ENCODE data around the gene KRTAP24-1. TPM values are rescaled to one million over a fixed set of nuclear protein-coding genes. Genes with fewer than 3 reads are reported as not detected.

KRTAP24-1 gene
- total RNA-seq, 1 experiment from 2014 or later, result not detected

- Histone ChIP-seq H3F3A (ENCODE audit: insufficient read depth, low read depth) (no peaks in the 10 kb centered on the region), H3K27ac (no peak overlapping the region), H3K4me2 (no peak overlapping the region), H2AFZ (no peak overlapping the region), H3K79me2 (ENCODE audit: low read depth) (no peaks in the 10 kb centered on the region), H3K9me2 (ENCODE audit: insufficient read depth) (no peaks in the 10 kb centered on the region), H3K27me3 (ENCODE audit: insufficient read depth, low read depth) (no peaks in the 10 kb centered on the region), H4K20me1 (ENCODE audit: insufficient read depth) (no peaks in the 10 kb centered on the region), H3K4me1 (replicated peaks; ENCODE audit: insufficient read depth) (no peaks in the 10 kb centered on the region), H3K36me3 (ENCODE audit: low read depth) (no peaks in the 10 kb centered on the region), H3K4me3 (no peak overlapping the region), H3K9me3 (ENCODE audit: insufficient read depth, low read depth) (no peaks in the 10 kb centered on the region)
- POLR2A ChIA-PET (ENCODE audit: unreplicated experiment), result no interaction called here
- BruUV-seq (replicated peaks), result no TSS peak
- intact Hi-C loops (cut with micrococcal nuclease; ENCODE audit: unreplicated experiment), result no loop called here
- CTCF ChIA-PET, result no interaction called here
- no peak for DNase-seq
- TF ChIP-seq EZH2 (IDR thresholded peaks at IDR 0.05; ENCODE audit: low read depth), result no peak
- TF ChIP-seq CTCF (conservative IDR thresholded peaks at IDR 0.05), result no peak
These were observed 31.0 kb downstream of the KRTAP24-1 start for GRCh38 chr21:30251781-30252180.

GRCh38 chr21:30249936-30250335 is 32.8 kb downstream of the KRTAP24-1 start:
- ChIA-PET CTCF (no interaction called here), POLR2A (ENCODE audit: unreplicated experiment) (no interaction called here)
- Histone ChIP-seq H3F3A (ENCODE audit: insufficient read depth, low read depth) (no peaks in the 10 kb centered on the region), H3K36me3 (ENCODE audit: low read depth) (no peaks in the 10 kb centered on the region), H3K4me3 (no peak overlapping the region), H3K9me2 (ENCODE audit: insufficient read depth) (no peaks in the 10 kb centered on the region), H2AFZ (no peak overlapping the region), H3K27ac (no peak overlapping the region), H4K20me1 (ENCODE audit: insufficient read depth) (no peaks in the 10 kb centered on the region), H3K4me2 (no peak overlapping the region), H3K27me3 (ENCODE audit: insufficient read depth, low read depth) (no peaks in the 10 kb centered on the region), H3K4me1 (replicated peaks; ENCODE audit: insufficient read depth) (no peaks in the 10 kb centered on the region), H3K79me2 (ENCODE audit: low read depth) (no peaks in the 10 kb centered on the region), H3K9me3 (ENCODE audit: insufficient read depth, low read depth) (no peaks in the 10 kb centered on the region)
- intact Hi-C loops (cut with micrococcal nuclease; ENCODE audit: unreplicated experiment), result no loop called here
- BruUV-seq (replicated peaks), result no TSS peak
- no peak for TF ChIP-seq CTCF (conservative IDR thresholded peaks at IDR 0.05)
- DNase-seq, result no peak

GRCh38 chr21:30248844-30249243 is 33.9 kb downstream of the KRTAP24-1 start:
- Histone ChIP-seq H3K9me3 (ENCODE audit: insufficient read depth, low read depth) (no peaks in the 10 kb centered on the region), H3F3A (ENCODE audit: insufficient read depth, low read depth) (no peaks in the 10 kb centered on the region), H3K4me3 (no peak overlapping the region), H3K27me3 (ENCODE audit: insufficient read depth, low read depth) (no peaks in the 10 kb centered on the region), H3K79me2 (ENCODE audit: low read depth) (no peaks in the 10 kb centered on the region), H3K9me2 (ENCODE audit: insufficient read depth) (no peaks in the 10 kb centered on the region), H3K27ac (no peak overlapping the region), H4K20me1 (ENCODE audit: insufficient read depth) (no peaks in the 10 kb centered on the region), H3K4me1 (replicated peaks; ENCODE audit: insufficient read depth) (no peaks in the 10 kb centered on the region), H2AFZ (no peak overlapping the region), H3K4me2 (no peak overlapping the region), H3K36me3 (ENCODE audit: low read depth) (no peaks in the 10 kb centered on the region)
- intact Hi-C loops (cut with micrococcal nuclease; ENCODE audit: unreplicated experiment), result no loop called here
- BruUV-seq (replicated peaks), result no TSS peak
- POLR2A ChIA-PET (ENCODE audit: unreplicated experiment), result no interaction called here
- CTCF ChIA-PET, result no interaction called here
- no peak for TF ChIP-seq CTCF (conservative IDR thresholded peaks at IDR 0.05)
- no peak for TF ChIP-seq EZH2 (IDR thresholded peaks at IDR 0.05; ENCODE audit: low read depth)
- DNase-seq, result no peak

Data from PC-9 (cell line).